ENCODE measurements around the gene CIART. TPM values are rescaled to one million over a fixed set of nuclear protein-coding genes. Genes with fewer than 3 reads are reported as not detected.
"Not testable (repeated sequence)": the region's sequence is repeated elsewhere in the genome, so short reads cannot be mapped to it uniquely, and the experiment has no call there.

The CIART gene
- polyA plus RNA-seq (2013, experiment 1 of 2; ENCODE audit: insufficient read length): 9.6 TPM
- polyA plus RNA-seq (2013, experiment 2 of 2; ENCODE audit: insufficient read length): 9.5 TPM

DNA sequence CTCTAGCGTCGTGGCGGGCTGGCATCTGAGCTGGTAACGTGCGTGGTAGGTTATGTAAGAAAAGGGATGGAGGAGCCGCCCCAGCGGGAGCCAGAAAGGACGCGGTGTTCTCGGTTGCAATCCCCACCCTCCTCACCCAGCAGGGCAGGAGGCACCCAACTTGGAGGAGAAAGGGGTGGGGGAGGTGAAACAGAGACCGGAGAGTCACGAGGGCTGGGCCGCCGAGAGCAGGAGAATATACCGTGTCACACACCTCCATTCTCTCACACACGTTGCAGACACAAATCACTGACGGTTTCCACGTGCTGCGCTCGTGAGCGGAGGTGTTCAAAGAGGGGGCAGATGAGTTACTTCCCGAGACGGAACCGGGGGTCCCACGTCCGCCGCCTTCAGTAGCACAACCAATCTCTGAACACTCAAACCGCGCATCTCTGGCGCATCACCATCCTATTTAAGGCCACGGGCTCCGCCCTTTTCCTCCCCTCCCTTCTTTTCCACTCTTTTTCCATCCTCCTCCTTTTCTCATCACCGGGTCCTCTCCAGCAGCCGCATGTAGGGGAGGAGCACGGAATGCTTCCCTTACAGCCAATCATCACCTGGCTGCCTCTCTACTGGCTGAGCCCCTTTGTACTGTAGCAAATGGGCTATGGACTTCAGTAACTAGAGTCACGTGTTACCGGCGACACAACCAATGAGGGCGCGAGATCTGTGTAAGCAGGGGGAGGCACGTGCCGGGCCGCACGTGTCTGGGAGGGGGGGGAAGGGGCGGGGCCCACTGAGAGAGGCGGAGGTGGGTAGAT is at the start of gene CIART:
Gene CIART, plus strand, starts transcription at position 797 of the 800 bp plus-strand sequence. CDS start 714 bp downstream, outside the sequence.
- DNase-seq: peak; percentile 100

DNA sequence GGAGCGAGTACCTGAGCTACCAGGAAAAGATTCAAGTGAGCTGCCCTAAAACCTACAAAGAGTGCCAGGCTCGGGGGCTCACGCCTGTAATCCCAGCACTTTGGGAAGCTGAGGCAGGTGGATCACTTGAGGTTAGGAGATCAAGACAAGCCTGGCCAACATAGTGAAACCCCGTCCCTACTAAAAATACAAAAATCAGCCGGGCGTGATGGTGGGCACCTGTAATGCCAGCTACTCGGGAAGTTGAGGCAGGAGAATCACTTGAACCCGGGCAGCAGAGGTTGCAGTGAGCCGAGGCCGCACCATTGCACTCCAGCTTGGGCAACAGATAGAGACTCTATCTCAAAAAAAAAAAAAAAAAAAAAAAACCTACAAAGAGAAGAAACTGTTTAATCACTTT is 49.4 kb upstream of the CIART start:
- not testable (repeated sequence) for DNase-seq

DNA sequence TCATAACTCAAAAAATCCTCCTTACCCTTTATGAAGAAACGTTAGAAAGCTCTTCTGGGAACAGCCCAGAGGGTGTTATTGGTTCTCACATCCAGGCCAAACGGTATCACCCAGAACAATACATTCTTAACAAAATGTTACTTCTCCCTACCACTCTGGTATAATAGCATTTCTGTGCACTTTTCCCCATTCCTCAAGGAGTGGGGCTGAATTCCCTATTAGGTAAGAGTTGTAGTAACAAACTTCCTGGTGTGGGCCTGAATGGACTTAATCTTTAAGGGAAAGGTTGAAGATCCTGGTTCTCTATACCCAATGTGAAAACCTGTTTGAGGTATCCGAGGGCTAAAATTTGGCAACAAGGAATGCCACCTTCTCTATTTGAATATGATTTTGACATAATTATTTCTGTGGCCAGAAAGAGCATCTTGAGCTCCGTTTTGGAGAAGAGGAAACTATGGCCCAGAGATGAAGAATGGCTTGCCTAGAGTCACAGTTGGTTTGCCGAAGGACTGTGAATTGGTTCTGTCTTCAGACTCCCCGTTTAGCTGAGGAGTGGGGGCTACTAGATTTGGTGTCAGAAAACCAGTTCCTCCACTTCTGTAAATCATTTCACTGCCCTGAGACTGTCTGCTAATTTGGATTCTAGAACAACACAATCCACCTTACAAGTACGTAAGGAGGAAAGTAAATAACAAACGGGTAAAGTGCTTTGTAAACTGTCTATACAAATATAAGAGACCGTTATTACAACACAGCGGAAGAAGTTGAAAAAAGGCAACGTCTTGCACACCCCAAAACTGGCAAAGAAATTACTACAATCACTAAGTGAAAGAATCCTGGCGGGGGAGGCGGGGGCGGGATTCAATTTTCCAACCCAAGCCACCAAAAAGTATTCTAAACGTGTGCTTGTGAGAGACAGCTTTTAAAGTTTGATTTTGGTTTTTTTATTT is 48.7 kb upstream of the CIART start:
- peak; percentile 2 for DNase-seq

DNA sequence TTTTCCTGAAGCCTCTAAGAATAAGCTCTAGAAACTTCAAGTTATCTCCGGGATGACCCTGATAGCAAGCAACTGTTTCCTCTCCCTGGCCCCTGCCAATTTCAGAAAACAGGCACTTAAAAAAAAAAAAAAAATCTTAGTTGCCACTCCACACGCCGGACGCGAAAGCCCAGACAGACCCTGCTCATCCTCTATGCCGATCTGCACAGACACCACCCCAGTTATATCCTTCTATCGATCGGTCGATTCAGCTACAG is 48.1 kb upstream of the CIART start:
- DNase-seq: no peak

DNA sequence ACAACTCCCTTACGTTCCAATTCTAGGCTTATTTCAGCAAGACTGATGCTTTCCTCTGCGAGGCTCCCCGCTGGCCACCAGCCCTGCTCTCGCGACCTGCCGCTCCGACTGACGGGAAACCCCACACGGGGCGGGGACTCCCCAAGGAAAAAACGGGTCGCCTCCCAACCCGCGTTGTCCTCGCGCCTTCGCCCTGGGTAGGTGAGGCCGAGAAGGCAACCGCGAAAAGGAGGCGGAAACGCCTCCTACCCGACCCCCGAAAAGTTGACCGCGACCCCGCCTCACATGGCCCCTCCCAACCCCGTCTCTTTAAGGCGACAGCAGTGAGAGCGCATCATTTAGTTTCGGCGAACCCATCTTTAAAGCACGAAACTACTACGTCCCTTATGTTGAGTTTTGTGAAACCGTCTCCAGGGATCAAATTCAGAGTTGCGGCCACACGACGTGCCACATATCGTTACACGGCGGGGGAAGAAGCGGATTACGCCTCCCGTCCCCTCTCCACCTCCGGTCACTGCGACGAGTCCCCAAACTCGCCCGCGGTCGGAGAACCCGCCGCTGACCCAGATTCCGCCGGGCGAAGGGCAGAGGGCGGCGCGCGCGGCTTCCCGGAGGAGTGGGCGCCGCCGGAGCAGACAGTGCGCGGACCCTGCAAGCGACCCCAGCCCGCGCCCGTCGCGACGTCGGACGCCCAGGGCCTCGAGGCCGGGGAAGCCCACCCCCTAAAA is 47.6 kb upstream of the CIART start:
- DNase-seq: peak; percentile 70

GRCh38 chr1:150235294-150235851 is 47.0 kb upstream of the CIART start:
- peak; percentile 4 for DNase-seq

DNA sequence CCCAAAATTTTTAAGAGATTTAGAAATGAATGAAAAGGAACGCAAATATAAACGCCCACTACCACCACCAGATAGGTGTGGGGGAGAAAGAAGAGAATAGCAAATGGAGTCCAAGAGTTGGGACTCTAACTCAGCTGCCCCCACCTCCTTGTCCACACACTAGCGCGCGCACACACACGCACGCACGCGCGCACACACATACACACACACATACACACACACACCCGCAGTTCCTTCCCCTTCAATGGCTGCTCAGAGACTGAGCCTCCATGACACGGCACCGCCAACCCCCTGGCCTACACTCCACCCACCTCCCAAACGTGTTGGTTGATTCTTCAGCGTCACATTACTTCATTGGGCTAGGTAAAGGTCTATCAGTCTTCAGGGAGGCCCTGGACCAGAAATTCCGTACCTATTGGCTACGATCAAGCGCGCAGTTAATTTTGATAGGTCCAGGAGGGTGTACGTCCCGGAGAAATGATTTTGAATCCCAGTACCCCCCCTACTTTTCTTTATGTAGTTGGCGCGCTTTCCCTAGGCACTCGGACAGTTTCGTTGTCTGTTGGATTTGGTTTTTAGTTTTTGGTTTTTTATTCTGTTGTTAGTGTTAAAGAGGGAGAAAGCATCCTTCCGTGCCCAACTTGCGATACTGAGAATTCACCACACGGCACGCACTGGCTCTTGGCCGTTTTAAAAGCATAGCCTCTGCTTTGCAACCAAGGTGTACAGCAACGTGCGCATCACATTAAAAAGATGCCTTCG is 46.3 kb upstream of the CIART start, which contains the start of gene ANP32E:
Gene ANP32E, minus strand, starts transcription at position 261 of the 762 bp plus-strand sequence. CDS start 326 bp downstream, outside the sequence.
- peak; percentile 100 for DNase-seq

DNA sequence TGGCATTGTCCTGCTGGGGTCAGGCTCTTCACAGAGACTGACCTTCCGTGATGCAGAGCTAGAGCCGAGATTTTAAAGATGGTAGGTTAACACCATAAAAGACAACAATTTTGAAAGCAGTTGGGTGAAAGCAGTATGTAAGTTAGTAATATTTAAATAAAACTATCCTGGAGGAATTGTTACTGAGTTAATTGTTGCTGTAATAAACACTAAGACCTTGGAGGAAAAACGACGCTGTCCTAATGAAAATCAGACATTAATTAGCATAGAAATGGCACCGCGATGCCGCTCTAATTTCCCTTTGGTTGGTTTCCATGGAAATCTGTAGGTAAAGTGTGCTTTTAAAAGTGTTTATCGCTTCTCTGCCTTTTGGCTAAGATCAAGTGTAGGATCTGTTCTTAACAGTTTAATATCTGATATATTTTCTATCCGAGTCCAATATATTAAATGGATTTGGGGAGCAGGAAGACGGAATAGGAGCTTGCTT is 45.7 kb upstream of the CIART start:
- no peak for DNase-seq

GRCh38 chr1:150237176-150237575 is 45.2 kb upstream of the CIART start:
- not testable (repeated sequence) for DNase-seq

- DNase-seq: no peak
Measured at GRCh38 chr1:150237746-150238145, 44.6 kb upstream of the CIART start.

- no peak for DNase-seq
Measured at GRCh38 chr1:150243003-150243402, 39.4 kb upstream of the CIART start.

DNA sequence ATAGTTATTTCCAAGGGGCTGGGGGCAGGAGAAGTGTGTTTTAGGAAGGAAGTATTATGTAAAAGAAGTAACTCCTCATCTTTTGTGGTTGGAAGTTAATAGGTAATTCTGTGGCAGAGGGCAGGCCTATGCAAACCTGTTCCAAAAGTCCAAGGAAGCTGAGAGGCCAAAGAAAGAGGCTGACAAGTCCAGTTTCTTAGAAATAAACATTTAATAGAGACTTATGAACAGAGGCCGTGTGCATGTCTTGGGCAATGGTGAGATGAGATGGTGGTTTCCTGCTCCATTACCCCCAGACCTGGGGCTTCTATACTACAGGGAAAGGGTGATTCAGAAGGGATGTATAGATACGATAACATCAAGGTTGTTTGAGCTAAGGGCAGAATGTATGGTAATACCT is 32.4 kb upstream of the CIART start:
- no peak for DNase-seq

DNA sequence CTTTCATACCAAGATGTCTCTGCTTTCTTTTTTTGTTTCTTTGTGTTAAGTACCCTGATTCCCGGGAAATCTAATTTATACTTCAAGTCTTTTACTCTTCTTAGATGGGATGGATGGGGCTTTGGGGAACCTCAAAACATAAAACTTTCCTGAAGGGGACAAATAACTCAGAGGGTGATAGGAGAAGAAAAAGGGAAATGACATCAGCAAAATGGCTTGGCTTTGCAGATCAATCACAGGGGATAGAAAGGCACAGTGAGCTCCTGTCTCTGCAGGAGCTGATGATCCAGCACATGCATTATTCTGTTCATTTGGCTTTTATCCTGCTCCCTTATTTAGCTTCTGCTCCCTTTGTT is 26.2 kb upstream of the CIART start:
- no peak for DNase-seq

GRCh38 chr1:150256554-150257341 is 25.6 kb upstream of the CIART start:
- DNase-seq: peak; percentile 68

DNA sequence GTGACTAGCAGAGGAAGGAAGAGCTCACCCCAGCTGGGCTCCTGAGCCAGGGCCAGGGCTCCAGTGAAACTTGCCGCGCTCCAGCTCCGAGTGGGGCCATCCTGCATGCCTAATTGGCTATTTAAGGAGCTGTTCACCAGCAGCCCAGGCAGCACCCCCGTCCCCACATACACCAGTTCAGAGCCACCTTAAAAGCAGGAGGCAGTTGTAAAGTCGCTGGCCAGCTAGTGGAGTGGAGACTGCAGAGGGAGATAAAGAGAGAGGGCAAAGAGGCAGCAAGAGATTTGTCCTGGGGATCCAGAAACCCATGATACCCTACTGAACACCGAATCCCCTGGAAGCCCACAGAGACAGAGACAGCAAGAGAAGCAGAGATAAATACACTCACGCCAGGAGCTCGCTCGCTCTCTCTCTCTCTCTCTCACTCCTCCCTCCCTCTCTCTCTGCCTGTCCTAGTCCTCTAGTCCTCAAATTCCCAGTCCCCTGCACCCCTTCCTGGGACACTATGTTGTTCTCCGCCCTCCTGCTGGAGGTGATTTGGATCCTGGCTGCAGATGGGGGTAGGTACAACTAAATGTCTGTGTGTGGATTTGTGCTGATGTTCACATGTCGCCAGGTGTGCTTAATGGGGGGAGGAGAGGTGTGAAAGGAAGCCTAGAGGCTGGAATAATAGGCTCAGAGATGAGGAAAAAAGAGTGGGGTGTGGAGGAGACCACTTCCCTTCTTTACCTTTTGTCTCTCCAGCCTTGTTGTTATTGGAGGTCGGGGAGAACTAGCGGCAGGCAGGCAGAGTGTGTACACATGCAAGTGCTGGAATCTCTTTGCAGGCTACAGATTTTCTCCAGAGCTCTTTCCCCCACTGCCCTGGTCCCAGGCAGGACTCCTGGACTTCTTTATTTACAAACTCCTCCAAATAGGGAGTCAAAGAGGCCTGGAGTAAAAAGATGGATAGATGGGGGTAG is 24.4 kb upstream of the CIART start, which contains the start of gene CA14:
Gene CA14, plus strand, starts transcription at position 151 of the 962 bp plus-strand sequence. Its CDS starts 355 bp downstream, at position 506.
- no peak for DNase-seq

DNA sequence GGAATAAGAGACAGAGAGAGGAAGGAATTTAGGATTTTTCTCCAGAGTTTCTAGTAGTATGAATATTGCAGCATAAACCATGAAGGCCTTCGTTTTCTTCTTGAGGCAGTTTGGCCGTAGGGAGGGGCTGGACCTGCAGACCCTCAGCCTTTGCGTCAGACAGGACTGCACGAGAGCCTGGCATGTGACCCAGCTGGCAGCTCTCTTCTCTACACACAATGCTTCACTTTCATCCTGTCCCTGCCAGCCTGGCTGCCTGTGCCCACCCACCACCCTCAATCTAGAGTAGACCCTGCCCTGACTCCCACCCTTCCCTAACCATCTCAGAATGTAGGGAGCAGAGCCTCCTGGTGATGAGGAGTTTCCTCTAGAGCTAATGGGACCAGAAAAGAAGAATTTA is 23.1 kb upstream of the CIART start:
- no peak for DNase-seq

GRCh38 chr1:150259758-150260669 is 22.3 kb upstream of the CIART start:
- no peak for DNase-seq

DNA sequence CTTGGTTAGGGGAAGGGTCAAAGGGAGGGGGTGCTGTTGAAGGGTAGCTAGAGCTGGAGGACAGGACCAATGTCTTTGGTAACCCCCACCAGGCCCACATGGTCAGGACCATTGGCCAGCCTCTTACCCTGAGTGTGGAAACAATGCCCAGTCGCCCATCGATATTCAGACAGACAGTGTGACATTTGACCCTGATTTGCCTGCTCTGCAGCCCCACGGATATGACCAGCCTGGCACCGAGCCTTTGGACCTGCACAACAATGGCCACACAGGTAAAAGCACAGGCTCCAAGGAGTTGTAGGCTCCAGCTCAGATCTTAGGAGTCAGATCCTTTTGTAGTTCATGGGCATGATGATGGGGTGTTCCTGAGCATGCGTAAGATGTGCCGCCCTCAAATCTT is 21.0 kb upstream of the CIART start:
- no peak for DNase-seq

All from fibroblast of skin of abdomen (primary cell).